ENCODE results near the gene ARAP1. TPM values are rescaled to one million over a fixed set of nuclear protein-coding genes. Genes with fewer than 3 reads are reported as not detected.

The ARAP1 gene
- total and polyA plus RNA-seq, 2 of the 8 experiments (the other 6 are each of a cell fraction or from before 2014, with no cell fraction given): 25.7 to 61.6 TPM

GRCh38 chr11:72740562-72741428, 11.4 kb downstream of the ARAP1 start:
- Histone ChIP-seq H4K91ac (replicated peaks; ENCODE audit: insufficient read length, low read length) (peak overlapping the region; percentile 26), H3K4me1 (replicated peaks in 1 of 4; ENCODE audit: control insufficient read depth in 3 of 4, insufficient read depth in 4 of 4, low read length in 3 of 4) (peaks cover 8 to 31% (median 21%) of the 10 kb centered on the region in 4 experiments), H3K79me1 (ENCODE audit: low read depth, low read length) (peaks cover 23% of the 10 kb centered on the region), H3K56ac (replicated peaks; ENCODE audit: insufficient read length, low read depth, low read length) (no peak overlapping the region), H3K4me2 (ENCODE audit: insufficient read depth in 1 of 2, low read depth in 2 of 2, low read length in 2 of 2) (peak overlapping the region in 1 of 2 experiments; percentile 29; a peak in 2 of 4 replicates), H2BK15ac (ENCODE audit: low read length) (0 out of 2 replicates have a peak overlapping the region, but pooled peaks have one; percentile 46), H2BK120ac (replicated peaks; ENCODE audit: low read depth, low read length) (no peak overlapping the region), H2AK5ac (ENCODE audit: low read depth, low read length) (no peak overlapping the region; the same call in 1 of the 2 replicates), H3K4ac (replicated peaks; ENCODE audit: insufficient read length, low read depth, low read length) (no peak overlapping the region), H2BK12ac (ENCODE audit: low read depth, low read length) (peak overlapping the region; percentile 75), H4K20me1 (replicated peaks in 1 of 2; ENCODE audit: control insufficient read depth in 1 of 2, insufficient read depth in 2 of 2, low read length in 2 of 2) (peaks cover 16 to 38% of the 10 kb centered on the region in 2 experiments), H3K23me2 (ENCODE audit: low read depth, low read length) (no peaks in the 10 kb centered on the region), H2BK5ac (ENCODE audit: low read depth, low read length) (peak overlapping the region; percentile 95), H2AFZ (ENCODE audit: low read length) (no peak overlapping the region), H3K36me3 (ENCODE audit: control insufficient read depth in 2 of 4, insufficient read depth in 4 of 4, low read length in 3 of 4) (peaks cover 0 to 3% (median 0%) of the 10 kb centered on the region in 4 experiments; a peak in 1 of 8 replicates), H2BK20ac (ENCODE audit: low read length) (no peak overlapping the region), H3K18ac (ENCODE audit: extremely low read depth, low read length) (peak overlapping the region; percentile 32), H3K14ac (ENCODE audit: insufficient read length) (no peak overlapping the region), H3K9ac (replicated peaks in 1 of 4; ENCODE audit: extremely low read depth in 1 of 4, low read depth in 3 of 4, low read length in 3 of 4) (no peak overlapping the region; a peak in 1 of 7 replicates), H3K79me2 (ENCODE audit: control insufficient read depth in 1 of 2, insufficient read depth in 2 of 2, low read length in 2 of 2) (peaks cover 4 to 59% of the 10 kb centered on the region in 2 experiments; a peak in 3 of 4 replicates), H3K23ac (ENCODE audit: insufficient read length) (no peak overlapping the region), H4K5ac (ENCODE audit: insufficient read length, low read depth, low read length) (peak overlapping the region; percentile 18), H3K27me3 (replicated peaks in 1 of 4; ENCODE audit: control insufficient read depth in 3 of 4, extremely low read depth in 1 of 4, insufficient read depth in 3 of 4, low read length in 3 of 4) (no peaks in the 10 kb centered on the region), H3K27ac (ENCODE audit: low read depth, low read length) (no peak overlapping the region; the same call in 1 of the 2 replicates), H4K8ac (ENCODE audit: extremely low read depth, insufficient read depth, low read length) (peak overlapping the region; percentile 45; the same call in 1 of the 2 replicates), H3K4me3 (ENCODE audit: extremely low read depth in 1 of 4, insufficient read depth in 2 of 4, low read depth in 3 of 4, low read length in 4 of 4) (no peak overlapping the region; a peak in 1 of 8 replicates), H3K9me3 (ENCODE audit: insufficient read depth in 2 of 2, low read depth in 1 of 2, low read length in 1 of 2) (no peaks in the 10 kb centered on the region)
- FAIRE-seq (no peak), DNase-seq (ENCODE audit: low read depth in 1 of 2, low spot score in 2 of 2) (no peak)
- TF ChIP-seq SP1 (IDR thresholded peaks at IDR 0.05; ENCODE audit: low read depth, low read length): 0 out of 2 replicates have a peak, but pooled peaks have one; percentile 29
- no peak for TF ChIP-seq MAFK (IDR thresholded peaks at IDR 0.05; ENCODE audit: low read depth, low read length)
- no peak for TF ChIP-seq GTF2F1 (IDR thresholded peaks at IDR 0.05; ENCODE audit: borderline replicate concordance, low read depth, low read length)
- TF ChIP-seq USF2 (IDR thresholded peaks at IDR 0.05; ENCODE audit: low read length): no peak
- ChIA-PET POLR2A (ENCODE audit: partially characterized antibody) (interaction anchor here (0.8 to 1.7 kb wide), 5 partner anchors 8 to 41 kb away, joined by 3 to 6 read pairs (median 3); no protein-coding TSS in a partner anchor), CTCF (ENCODE audit: partially characterized antibody) (interaction anchor here (0.6 to 4.5 kb wide), 13 partner anchors 9 to 72 kb away, joined by 3 to 18 read pairs (median 3); partner anchors contain the start of gene STARD10)
- 73% methylated on average over 9 of the region's 10 CpGs; no CpG with 5 or more reads in 1 of the 2 experiments for WGBS, 2 experiments (ENCODE audit: extremely low coverage in 1 of 2, insufficient coverage in 1 of 2, insufficient read length in 1 of 2, insufficient replicate concordance in 2 of 2, low coverage in 1 of 2, low lambda C conversion rate in 2 of 2, missing lambda C conversion rate in 1 of 2)

Data from H1 (cell line).